Measurements from ENCODE around the gene SLC41A2. TPM values are rescaled to one million over a fixed set of nuclear protein-coding genes. Genes with fewer than 3 reads are reported as not detected.

The SLC41A2 gene
- total and polyA plus RNA-seq, 4 donors = 10.8 to 106 (median 61.9) TPM

GRCh38 chr12:104929977-104930376 is 28.1 kb downstream of the SLC41A2 start:
- H3K36me3 ChIP-seq (ENCODE audit: control insufficient read depth in 1 of 2, insufficient read depth in 2 of 2, low read length in 1 of 2) = peaks cover 0 to 2% of the 10 kb centered on the region in 2 donors
- H3K9me3 ChIP-seq (ENCODE audit: control insufficient read depth, low read length) = no peaks in the 10 kb centered on the region
- WGBS, 2 donors = 4 to 29% methylated on average over 2 of the region's 2 CpGs
- peaks cover 0 to 7% of the 10 kb centered on the region in 2 donors for H3K4me1 ChIP-seq (ENCODE audit: control insufficient read depth in 1 of 2, insufficient read depth in 2 of 2, low read length in 2 of 2)
- DNase-seq = no peak
- peak overlapping the region in 1 of 2 donors; percentile 44 for H3K27ac ChIP-seq (ENCODE audit: low read depth in 1 of 2, low read length in 2 of 2)
- intact Hi-C loops (cut with DNase I) = no loop called here
- no peak for ATAC-seq (ENCODE audit: low FRiP score)
- no peak overlapping the region for H3K4me3 ChIP-seq (ENCODE audit: low read length in 2 of 2)
- H3K27me3 ChIP-seq (ENCODE audit: control insufficient read depth in 1 of 2, insufficient read depth in 2 of 2, low read length in 1 of 2) = no peaks in the 10 kb centered on the region

- intact Hi-C loops (cut with DNase I) = no loop called here
- WGBS, 2 donors = 85 to 89% methylated on average over 2 of the region's 2 CpGs
- H3K27ac ChIP-seq (ENCODE audit: low read depth in 1 of 2, low read length in 2 of 2) = peak overlapping the region in 1 of 2 donors; percentile 42
These were observed 28.7 kb downstream of the SLC41A2 start for GRCh38 chr12:104929368-104929767.

GRCh38 chr12:104928036-104928745 is 29.9 kb downstream of the SLC41A2 start:
- WGBS, 2 donors = 67 to 77% methylated on average over 7 of the region's 7 CpGs
- ATAC-seq (ENCODE audit: low FRiP score) (no peak), DNase-seq (no peak)
- Histone ChIP-seq H3K4me3 (ENCODE audit: low read length in 2 of 2) (no peak overlapping the region), H3K4me1 (ENCODE audit: control insufficient read depth in 1 of 2, insufficient read depth in 2 of 2, low read length in 2 of 2) (peaks cover 0 to 7% of the 10 kb centered on the region in 2 donors), H3K36me3 (ENCODE audit: control insufficient read depth in 1 of 2, insufficient read depth in 2 of 2, low read length in 1 of 2) (peaks cover 0 to 2% of the 10 kb centered on the region in 2 donors), H3K27ac (ENCODE audit: low read depth in 1 of 2, low read length in 2 of 2) (peak overlapping the region in 1 of 2 donors; percentile 14), H3K27me3 (ENCODE audit: control insufficient read depth in 1 of 2, insufficient read depth in 2 of 2, low read length in 1 of 2) (no peaks in the 10 kb centered on the region), H3K9me3 (ENCODE audit: control insufficient read depth, low read length) (no peaks in the 10 kb centered on the region)
- intact Hi-C loops (cut with DNase I) = no loop called here

More at GRCh38 chr12:104929368-104929767, 28.7 kb downstream of the SLC41A2 start:
- ATAC-seq (ENCODE audit: low FRiP score) (no peak), DNase-seq (no peak)
- H3K9me3 ChIP-seq (ENCODE audit: control insufficient read depth, low read length) = no peaks in the 10 kb centered on the region
- no peak overlapping the region for H3K4me3 ChIP-seq (ENCODE audit: low read length in 2 of 2)
- H3K27me3 ChIP-seq (ENCODE audit: control insufficient read depth in 1 of 2, insufficient read depth in 2 of 2, low read length in 1 of 2) = no peaks in the 10 kb centered on the region
- peaks cover 0 to 2% of the 10 kb centered on the region in 2 donors for H3K36me3 ChIP-seq (ENCODE audit: control insufficient read depth in 1 of 2, insufficient read depth in 2 of 2, low read length in 1 of 2)
- peaks cover 0 to 7% of the 10 kb centered on the region in 2 donors for H3K4me1 ChIP-seq (ENCODE audit: control insufficient read depth in 1 of 2, insufficient read depth in 2 of 2, low read length in 2 of 2)

GRCh38 chr12:104925501-104925900 is 32.6 kb downstream of the SLC41A2 start:
- ATAC-seq (ENCODE audit: low FRiP score) (no peak), DNase-seq (no peak)
- H3K9me3 ChIP-seq (ENCODE audit: control insufficient read depth, low read length) = no peaks in the 10 kb centered on the region
- no peaks in the 10 kb centered on the region for H3K27me3 ChIP-seq (ENCODE audit: control insufficient read depth in 1 of 2, insufficient read depth in 2 of 2, low read length in 1 of 2)
- whole genome bisulfite sequencing, 2 donors = 92% methylated on average over 7 of the region's 7 CpGs
- H3K36me3 ChIP-seq (ENCODE audit: control insufficient read depth in 1 of 2, insufficient read depth in 2 of 2, low read length in 1 of 2) = peaks cover 0 to 2% of the 10 kb centered on the region in 2 donors
- peaks cover 0 to 5% of the 10 kb centered on the region in 2 donors for H3K4me1 ChIP-seq (ENCODE audit: control insufficient read depth in 1 of 2, insufficient read depth in 2 of 2, low read length in 2 of 2)
- H3K4me3 ChIP-seq (ENCODE audit: low read length in 2 of 2) = no peak overlapping the region
- intact Hi-C loops (cut with DNase I) = no loop called here
- H3K27ac ChIP-seq (ENCODE audit: low read depth in 1 of 2, low read length in 2 of 2) = no peak overlapping the region

GRCh38 chr12:104921340-104921739 is 36.8 kb downstream of the SLC41A2 start:
- no peaks in the 10 kb centered on the region for H3K27me3 ChIP-seq (ENCODE audit: control insufficient read depth in 1 of 2, insufficient read depth in 2 of 2, low read length in 1 of 2)
- H3K4me3 ChIP-seq (ENCODE audit: low read length in 2 of 2) = no peak overlapping the region
- no peak for DNase-seq
- intact Hi-C loops (cut with DNase I) = no loop called here
- ATAC-seq (ENCODE audit: low FRiP score) = no peak
- no peak overlapping the region for H3K27ac ChIP-seq (ENCODE audit: low read depth in 1 of 2, low read length in 2 of 2)
- H3K9me3 ChIP-seq (ENCODE audit: control insufficient read depth, low read length) = no peaks in the 10 kb centered on the region
- peaks cover 0 to 3% of the 10 kb centered on the region in 2 donors for H3K4me1 ChIP-seq (ENCODE audit: control insufficient read depth in 1 of 2, insufficient read depth in 2 of 2, low read length in 2 of 2)
- H3K36me3 ChIP-seq (ENCODE audit: control insufficient read depth in 1 of 2, insufficient read depth in 2 of 2, low read length in 1 of 2) = peaks cover 0 to 2% of the 10 kb centered on the region in 2 donors

GRCh38 chr12:104911942-104912341 is 46.1 kb downstream of the SLC41A2 start:
- no peak overlapping the region for H3K27ac ChIP-seq (ENCODE audit: low read depth in 1 of 2, low read length in 2 of 2)
- no peaks in the 10 kb centered on the region for H3K27me3 ChIP-seq (ENCODE audit: control insufficient read depth in 1 of 2, insufficient read depth in 2 of 2, low read length in 1 of 2)
- 90 to 92% methylated on average over 4 of the region's 4 CpGs for WGBS, 2 donors
- H3K4me3 ChIP-seq (ENCODE audit: low read length in 2 of 2) = no peak overlapping the region
- DNase-seq = no peak
- H3K36me3 ChIP-seq (ENCODE audit: control insufficient read depth in 1 of 2, insufficient read depth in 2 of 2, low read length in 1 of 2) = no peaks in the 10 kb centered on the region
- no peaks in the 10 kb centered on the region for H3K9me3 ChIP-seq (ENCODE audit: control insufficient read depth, low read length)
- no peak for ATAC-seq (ENCODE audit: low FRiP score)
- H3K4me1 ChIP-seq (ENCODE audit: control insufficient read depth in 1 of 2, insufficient read depth in 2 of 2, low read length in 2 of 2) = peaks cover 0 to 2% of the 10 kb centered on the region in 2 donors
- intact Hi-C loops (cut with DNase I) = loop anchor here in 1 of 2 donors (5.0 kb wide), 1 partner anchor 40 kb away; no protein-coding TSS in a partner anchor

- intact Hi-C loops (cut with DNase I) = loop anchor here in 1 of 2 donors (5.0 kb wide), 1 partner anchor 42 kb away; no protein-coding TSS in a partner anchor
- H3K36me3 ChIP-seq (ENCODE audit: control insufficient read depth in 1 of 2, insufficient read depth in 2 of 2, low read length in 1 of 2) = no peaks in the 10 kb centered on the region
- H3K27me3 ChIP-seq (ENCODE audit: control insufficient read depth in 1 of 2, insufficient read depth in 2 of 2, low read length in 1 of 2) = no peaks in the 10 kb centered on the region
- no peak overlapping the region for H3K4me3 ChIP-seq (ENCODE audit: low read length in 2 of 2)
- H3K27ac ChIP-seq (ENCODE audit: low read depth in 1 of 2, low read length in 2 of 2) = no peak overlapping the region
- WGBS, 2 donors = 92 to 93% methylated on average over 1 of the region's 1 CpG
- DNase-seq (no peak), ATAC-seq (ENCODE audit: low FRiP score) (peak; percentile 73)
- no peaks in the 10 kb centered on the region for H3K9me3 ChIP-seq (ENCODE audit: control insufficient read depth, low read length)
- H3K4me1 ChIP-seq (ENCODE audit: control insufficient read depth in 1 of 2, insufficient read depth in 2 of 2, low read length in 2 of 2) = peaks cover 0 to 2% of the 10 kb centered on the region in 2 donors
These were observed 47.8 kb downstream of the SLC41A2 start for GRCh38 chr12:104910196-104910840.

- no peak for DNase-seq
- 17% methylated on average over 2 of the region's 2 CpGs for WGBS, 2 donors
- Histone ChIP-seq H3K27ac (ENCODE audit: low read depth in 1 of 2, low read length in 2 of 2) (no peak overlapping the region), H3K4me3 (ENCODE audit: low read length in 2 of 2) (no peak overlapping the region), H3K27me3 (ENCODE audit: control insufficient read depth in 1 of 2, insufficient read depth in 2 of 2, low read length in 1 of 2) (no peaks in the 10 kb centered on the region), H3K9me3 (ENCODE audit: control insufficient read depth, low read length) (no peaks in the 10 kb centered on the region), H3K36me3 (ENCODE audit: control insufficient read depth in 1 of 2, insufficient read depth in 2 of 2, low read length in 1 of 2) (no peaks in the 10 kb centered on the region), H3K4me1 (ENCODE audit: control insufficient read depth in 1 of 2, insufficient read depth in 2 of 2, low read length in 2 of 2) (peaks cover 0 to 2% of the 10 kb centered on the region in 2 donors)
- intact Hi-C loops (cut with DNase I) = loop anchor here (5.0 to 10.0 kb wide), 2 partner anchors 43 to 45 kb away; partner anchors contain the start of gene SLC41A2 (in 1 of the 2)
- ATAC-seq (ENCODE audit: low FRiP score) = peak; percentile 77
These were observed 48.3 kb downstream of the SLC41A2 start for GRCh38 chr12:104909761-104910160.
